ENCODE data around the gene HIGD1C.
"Not testable (repeated sequence)": the region's sequence is repeated elsewhere in the genome, so short reads cannot be mapped to it uniquely, and the experiment has no call there.

Gene HIGD1C
- long read RNA-seq: 0 reads

DNA sequence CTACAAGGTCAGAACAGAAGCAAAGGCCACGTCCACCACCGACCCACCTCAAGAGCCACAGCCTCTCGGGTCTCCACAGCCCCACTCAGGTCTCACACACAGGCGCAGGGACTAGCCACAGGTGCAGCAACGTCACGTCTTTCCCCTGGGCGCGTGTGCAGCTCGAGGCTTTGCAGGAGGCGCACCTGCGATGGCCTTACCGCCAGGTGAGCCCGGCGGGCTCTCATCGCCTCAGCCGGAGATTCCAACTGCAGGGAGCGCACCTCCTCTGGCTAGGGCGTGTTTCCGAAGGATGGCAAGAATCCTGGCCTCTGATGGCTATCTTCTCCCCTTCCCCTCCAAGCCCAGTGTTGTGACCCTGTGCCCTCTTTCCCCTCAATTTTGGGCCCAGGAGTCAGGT, at the start of gene HIGD1C:
HIGD1C (plus strand) TSS at position 35 of the 400 bp plus-strand sequence. CDS start 1,455 bp downstream, outside the sequence.
- no peak within 1 kb of the TSS for H3K4me3 ChIP-seq (replicated peaks; ENCODE audit: insufficient read depth, low read length)
- TF ChIP-seq, protein P1, sequence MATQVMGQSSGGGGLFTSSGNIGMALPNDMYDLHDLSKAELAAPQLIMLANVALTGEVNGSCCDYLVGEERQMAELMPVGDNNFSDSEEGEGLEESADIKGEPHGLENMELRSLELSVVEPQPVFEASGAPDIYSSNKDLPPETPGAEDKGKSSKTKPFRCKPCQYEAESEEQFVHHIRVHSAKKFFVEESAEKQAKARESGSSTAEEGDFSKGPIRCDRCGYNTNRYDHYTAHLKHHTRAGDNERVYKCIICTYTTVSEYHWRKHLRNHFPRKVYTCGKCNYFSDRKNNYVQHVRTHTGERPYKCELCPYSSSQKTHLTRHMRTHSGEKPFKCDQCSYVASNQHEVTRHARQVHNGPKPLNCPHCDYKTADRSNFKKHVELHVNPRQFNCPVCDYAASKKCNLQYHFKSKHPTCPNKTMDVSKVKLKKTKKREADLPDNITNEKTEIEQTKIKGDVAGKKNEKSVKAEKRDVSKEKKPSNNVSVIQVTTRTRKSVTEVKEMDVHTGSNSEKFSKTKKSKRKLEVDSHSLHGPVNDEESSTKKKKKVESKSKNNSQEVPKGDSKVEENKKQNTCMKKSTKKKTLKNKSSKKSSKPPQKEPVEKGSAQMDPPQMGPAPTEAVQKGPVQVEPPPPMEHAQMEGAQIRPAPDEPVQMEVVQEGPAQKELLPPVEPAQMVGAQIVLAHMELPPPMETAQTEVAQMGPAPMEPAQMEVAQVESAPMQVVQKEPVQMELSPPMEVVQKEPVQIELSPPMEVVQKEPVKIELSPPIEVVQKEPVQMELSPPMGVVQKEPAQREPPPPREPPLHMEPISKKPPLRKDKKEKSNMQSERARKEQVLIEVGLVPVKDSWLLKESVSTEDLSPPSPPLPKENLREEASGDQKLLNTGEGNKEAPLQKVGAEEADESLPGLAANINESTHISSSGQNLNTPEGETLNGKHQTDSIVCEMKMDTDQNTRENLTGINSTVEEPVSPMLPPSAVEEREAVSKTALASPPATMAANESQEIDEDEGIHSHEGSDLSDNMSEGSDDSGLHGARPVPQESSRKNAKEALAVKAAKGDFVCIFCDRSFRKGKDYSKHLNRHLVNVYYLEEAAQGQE (IDR thresholded peaks at IDR 0.05; ENCODE audit: insufficient replicate concordance, low read depth): no peak
- TF ChIP-seq SPI1 (IDR thresholded peaks at IDR 0.05; ENCODE audit: borderline replicate concordance, low read depth) (no peak), GABPA (IDR thresholded peaks at IDR 0.05; ENCODE audit: low read depth) (no peak), POLR2AphosphoS5 (IDR thresholded peaks at IDR 0.05; ENCODE audit: low read depth) (no peak)
- TF ChIP-seq, protein P2, sequence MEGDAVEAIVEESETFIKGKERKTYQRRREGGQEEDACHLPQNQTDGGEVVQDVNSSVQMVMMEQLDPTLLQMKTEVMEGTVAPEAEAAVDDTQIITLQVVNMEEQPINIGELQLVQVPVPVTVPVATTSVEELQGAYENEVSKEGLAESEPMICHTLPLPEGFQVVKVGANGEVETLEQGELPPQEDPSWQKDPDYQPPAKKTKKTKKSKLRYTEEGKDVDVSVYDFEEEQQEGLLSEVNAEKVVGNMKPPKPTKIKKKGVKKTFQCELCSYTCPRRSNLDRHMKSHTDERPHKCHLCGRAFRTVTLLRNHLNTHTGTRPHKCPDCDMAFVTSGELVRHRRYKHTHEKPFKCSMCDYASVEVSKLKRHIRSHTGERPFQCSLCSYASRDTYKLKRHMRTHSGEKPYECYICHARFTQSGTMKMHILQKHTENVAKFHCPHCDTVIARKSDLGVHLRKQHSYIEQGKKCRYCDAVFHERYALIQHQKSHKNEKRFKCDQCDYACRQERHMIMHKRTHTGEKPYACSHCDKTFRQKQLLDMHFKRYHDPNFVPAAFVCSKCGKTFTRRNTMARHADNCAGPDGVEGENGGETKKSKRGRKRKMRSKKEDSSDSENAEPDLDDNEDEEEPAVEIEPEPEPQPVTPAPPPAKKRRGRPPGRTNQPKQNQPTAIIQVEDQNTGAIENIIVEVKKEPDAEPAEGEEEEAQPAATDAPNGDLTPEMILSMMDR (IDR thresholded peaks at IDR 0.05; ENCODE audit: insufficient read depth, low read length): no peak
- peak within 1 kb of the TSS; percentile 44 for H3K27ac ChIP-seq (replicated peaks)
- DNase-seq (ENCODE audit: low read depth in 1 of 2, low spot score in 1 of 2): no peak
- H3K27me3 ChIP-seq (ENCODE audit: insufficient read depth, poor library complexity, severe bottlenecking): no peaks in the 10 kb centered on the region

DNA sequence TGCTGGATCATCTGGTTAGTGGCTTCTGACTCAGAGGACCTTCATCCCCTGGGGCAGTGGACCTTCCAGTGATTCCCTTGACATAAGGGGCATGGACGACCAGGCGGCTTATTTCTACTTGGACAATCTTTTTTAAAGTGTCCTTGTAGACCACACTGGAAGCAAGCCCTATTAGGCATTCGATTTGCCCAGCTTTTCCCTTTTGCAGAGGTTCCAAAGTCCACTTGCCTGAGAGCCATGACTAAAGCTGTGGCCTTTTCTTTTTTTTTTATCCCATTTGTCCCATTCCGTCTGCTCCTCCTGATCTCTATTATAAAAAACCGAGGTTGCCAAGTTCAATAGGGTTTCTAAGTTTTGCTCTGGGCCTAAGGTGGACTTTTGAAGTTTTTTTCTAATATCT, 43.9 kb upstream of the HIGD1C start:
- DNase-seq (ENCODE audit: low read depth in 1 of 2, low spot score in 1 of 2); H3K27ac ChIP-seq (replicated peaks): not testable (repeated sequence)

DNA sequence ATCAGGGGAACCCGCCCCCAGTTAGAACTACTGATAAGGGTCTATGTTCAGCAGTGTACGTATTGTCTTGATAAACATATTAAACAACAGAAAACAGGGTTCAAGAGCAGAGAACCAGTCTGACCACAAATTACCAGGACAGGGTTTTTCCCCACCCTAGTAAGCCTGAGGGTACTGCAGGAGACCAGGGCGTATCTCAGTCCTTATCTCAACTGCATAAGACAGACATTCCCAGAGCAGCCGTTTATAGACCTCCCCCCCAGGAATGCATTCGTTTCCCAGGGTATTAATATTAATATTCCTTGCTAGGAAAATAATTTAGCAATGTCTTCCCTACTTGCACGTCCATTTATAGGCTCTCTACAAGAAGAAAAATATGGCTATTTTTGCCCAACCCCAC, 40.0 kb upstream of the HIGD1C start:
- not testable (repeated sequence) for H3K27ac ChIP-seq (replicated peaks); DNase-seq (ENCODE audit: low read depth in 1 of 2, low spot score in 1 of 2); H3K4me3 ChIP-seq (replicated peaks; ENCODE audit: insufficient read depth, low read length); H3K27me3 ChIP-seq (ENCODE audit: insufficient read depth, poor library complexity, severe bottlenecking)

More for the DNA sequence above, 43.9 kb upstream of the HIGD1C start:
- H3K4me3 ChIP-seq (replicated peaks; ENCODE audit: insufficient read depth, low read length); H3K27me3 ChIP-seq (ENCODE audit: insufficient read depth, poor library complexity, severe bottlenecking): not testable (repeated sequence)

DNA sequence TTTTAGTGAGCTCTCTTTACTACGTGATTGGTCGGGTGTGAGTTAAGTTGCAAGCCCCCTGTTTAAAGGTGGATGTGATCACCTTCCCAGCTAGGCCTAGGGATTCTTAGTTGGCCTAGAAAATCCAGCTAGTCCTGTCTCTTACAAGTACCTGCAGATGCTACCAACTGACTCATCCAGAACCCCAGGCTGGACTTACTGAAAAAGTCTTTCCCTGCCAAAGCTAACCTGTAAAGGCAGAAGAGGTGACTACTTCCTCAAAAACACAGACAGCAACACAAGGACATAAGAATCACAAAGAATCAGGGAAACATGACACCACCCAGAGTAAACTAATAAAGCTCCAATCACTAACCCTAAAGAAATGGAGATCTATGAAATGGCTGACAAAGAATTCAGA, 39.1 kb upstream of the HIGD1C start:
- DNase-seq (ENCODE audit: low read depth in 1 of 2, low spot score in 1 of 2): no peak
- H3K4me3 ChIP-seq (replicated peaks; ENCODE audit: insufficient read depth, low read length): no peak overlapping the region
- TF ChIP-seq POLR2AphosphoS5 (IDR thresholded peaks at IDR 0.05; ENCODE audit: low read depth) (no peak), SPI1 (IDR thresholded peaks at IDR 0.05; ENCODE audit: borderline replicate concordance, low read depth) (no peak), GABPA (IDR thresholded peaks at IDR 0.05; ENCODE audit: low read depth) (no peak)
- TF ChIP-seq, protein P1 (IDR thresholded peaks at IDR 0.05; ENCODE audit: insufficient replicate concordance, low read depth): no peak
- TF ChIP-seq, protein P2 (IDR thresholded peaks at IDR 0.05; ENCODE audit: insufficient read depth, low read length): no peak
- H3K27ac ChIP-seq (replicated peaks): no peak overlapping the region
- H3K27me3 ChIP-seq (ENCODE audit: insufficient read depth, poor library complexity, severe bottlenecking): no peaks in the 10 kb centered on the region

DNA sequence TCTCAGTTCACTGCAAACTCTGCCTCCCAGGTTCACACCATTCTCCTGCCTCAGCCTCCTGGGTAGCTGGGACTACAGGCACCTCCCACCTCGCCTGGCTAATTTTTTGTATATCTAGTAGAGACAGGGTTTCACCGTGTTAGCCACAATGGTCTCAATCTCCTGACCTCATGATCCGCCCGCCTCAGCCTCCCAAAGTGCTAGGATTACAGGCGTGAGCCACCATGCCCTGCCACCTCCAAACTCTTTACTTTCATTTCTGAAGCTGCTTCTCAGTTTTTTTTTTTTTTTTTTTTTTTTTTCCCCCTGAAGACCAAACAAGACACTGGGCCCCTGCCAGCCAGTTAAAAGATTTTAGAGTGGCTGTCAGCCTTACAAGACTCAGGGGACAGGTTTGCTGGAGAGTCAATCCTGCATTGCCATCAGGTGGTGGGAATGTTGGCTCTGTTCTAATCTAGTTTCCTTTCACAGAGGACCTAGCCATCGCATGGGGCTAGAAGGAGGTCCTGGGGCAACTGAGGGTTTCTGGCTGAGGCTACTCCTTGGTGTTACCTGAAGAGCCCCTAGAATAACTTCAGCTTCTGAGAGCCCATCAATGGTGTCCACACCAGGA, 37.4 kb upstream of the HIGD1C start:
- no peaks in the 10 kb centered on the region for H3K27me3 ChIP-seq (ENCODE audit: insufficient read depth, poor library complexity, severe bottlenecking)

More for the DNA sequence above, 37.4 kb upstream of the HIGD1C start:
- DNase-seq (ENCODE audit: low read depth in 1 of 2, low spot score in 1 of 2): no peak
- H3K27ac ChIP-seq (replicated peaks): no peak overlapping the region
- TF ChIP-seq, protein P1 (IDR thresholded peaks at IDR 0.05; ENCODE audit: insufficient replicate concordance, low read depth): no peak
- no peak for TF ChIP-seq GABPA (IDR thresholded peaks at IDR 0.05; ENCODE audit: low read depth)
- no peak for TF ChIP-seq POLR2AphosphoS5 (IDR thresholded peaks at IDR 0.05; ENCODE audit: low read depth)
- TF ChIP-seq, protein P2 (IDR thresholded peaks at IDR 0.05; ENCODE audit: insufficient read depth, low read length): no peak
- TF ChIP-seq SPI1 (IDR thresholded peaks at IDR 0.05; ENCODE audit: borderline replicate concordance, low read depth): no peak
- no peak overlapping the region for H3K4me3 ChIP-seq (replicated peaks; ENCODE audit: insufficient read depth, low read length)
